Endodermal cell (in vitro differentiated cells): ENCODE data around the gene HLA-B. TPM values are rescaled to one million over a fixed set of nuclear protein-coding genes. Genes with fewer than 3 reads are reported as not detected.

ENCODE experiments used
- DNase-seq: peaks from one replicate; pipeline ENCODE4 v3.0.0-alpha.2; 2017
- H3K27ac ChIP-seq: 2 replicates; pipeline ENCODE4 v1.5.1; 2013; ENCODE audit warnings: mild to moderate bottlenecking, low read depth, low read length, moderate library complexity
- H3K27me3 ChIP-seq: 2 replicates; pipeline ENCODE4 v1.6.1; 2013; ENCODE audit warnings: mild to moderate bottlenecking, low read length, moderate library complexity; ENCODE audit not compliant: insufficient read depth, control insufficient read depth, poor library complexity, severe bottlenecking
- H3K36me3 ChIP-seq: 2 replicates; pipeline ENCODE4 v1.7.0; 2013; ENCODE audit warnings: mild to moderate bottlenecking, low read length, moderate library complexity; ENCODE audit not compliant: control insufficient read depth, insufficient read depth
- H3K4me1 ChIP-seq: one replicate; pipeline ENCODE4 v1.7.0; 2013; ENCODE audit warnings: low read length; ENCODE audit not compliant: control insufficient read depth, insufficient read depth
- H3K4me3 ChIP-seq: 2 replicates; pipeline ENCODE4 v1.5.1; 2013; ENCODE audit warnings: mild to moderate bottlenecking, low read length, moderate library complexity
- H3K9ac ChIP-seq: 2 replicates; pipeline ENCODE4 v1.6.1; 2013; ENCODE audit warnings: mild to moderate bottlenecking, low read length, moderate library complexity; ENCODE audit not compliant: poor library complexity, severe bottlenecking; ENCODE audit errors: extremely low read depth
- H3K9me3 ChIP-seq: 2 replicates; pipeline ENCODE4 v1.6.1; 2013; ENCODE audit warnings: mild to moderate bottlenecking, low read length, moderate library complexity; ENCODE audit not compliant: control insufficient read depth
- H3K27ac Mint-ChIP-seq: 2 replicates; pipeline ENCODE4 v1.8.0; 2020; ENCODE audit warnings: mixed read lengths
- H3K27me3 Mint-ChIP-seq: 2 replicates; pipeline ENCODE4 v1.8.0; 2021; ENCODE audit warnings: mild to moderate bottlenecking, mixed read lengths; ENCODE audit not compliant: insufficient read depth
- H3K36me3 Mint-ChIP-seq: 2 replicates; pipeline ENCODE4 v1.8.0; 2020; ENCODE audit warnings: low read depth, mixed read lengths
- H3K4me1 Mint-ChIP-seq: 2 replicates; pipeline ENCODE4 v1.8.0; 2020; ENCODE audit warnings: mixed read lengths
- H3K4me3 Mint-ChIP-seq: 2 replicates; pipeline ENCODE4 v1.8.0; 2020; ENCODE audit warnings: mild to moderate bottlenecking, moderate library complexity, mixed read lengths
- H3K9me3 Mint-ChIP-seq: 2 replicates; pipeline ENCODE4 v1.8.0; 2020; ENCODE audit warnings: mild to moderate bottlenecking, mixed read lengths
- WGBS, 2 experiments: methylation state at CpG; one replicate each; pipeline versions ENCODE4 v1.1.5 to v1.1.7; 2013; ENCODE audit warnings: missing lambda C conversion rate in 2 of 2, mixed read lengths in 1 of 2; ENCODE audit not compliant: insufficient coverage in 1 of 2, insufficient read length in 1 of 2; 5-methylcytosine and 5-hydroxymethylcytosine counted together
- total RNA-seq, 2 donors: library from RNA; stranded (reverse); fragmentation: NEBNext Ultra II Directional in 1 of 2; extraction: Animal tissue kit (Norgen Biotek cat#: 25700) in 1 of 2; gene quantifications; 2 replicates in 1 of 2; 3 replicates in 1 of 2; pipeline ENCODE4 v1.2.1, GENCODE V29; 2021
- TF ChIP-seq, protein P1 (sequence below): fragments of 200-600 bp; sonication (generic); conservative IDR thresholded peaks from 2 replicates; pipeline ENCODE4 v1.5.0; 2021; ENCODE audit warnings: antibody characterized with exemption, mild to moderate bottlenecking

The HLA-B gene
- total RNA-seq, 2 donors from 2014 or later: 194 to 1,067 TPM

DNA sequence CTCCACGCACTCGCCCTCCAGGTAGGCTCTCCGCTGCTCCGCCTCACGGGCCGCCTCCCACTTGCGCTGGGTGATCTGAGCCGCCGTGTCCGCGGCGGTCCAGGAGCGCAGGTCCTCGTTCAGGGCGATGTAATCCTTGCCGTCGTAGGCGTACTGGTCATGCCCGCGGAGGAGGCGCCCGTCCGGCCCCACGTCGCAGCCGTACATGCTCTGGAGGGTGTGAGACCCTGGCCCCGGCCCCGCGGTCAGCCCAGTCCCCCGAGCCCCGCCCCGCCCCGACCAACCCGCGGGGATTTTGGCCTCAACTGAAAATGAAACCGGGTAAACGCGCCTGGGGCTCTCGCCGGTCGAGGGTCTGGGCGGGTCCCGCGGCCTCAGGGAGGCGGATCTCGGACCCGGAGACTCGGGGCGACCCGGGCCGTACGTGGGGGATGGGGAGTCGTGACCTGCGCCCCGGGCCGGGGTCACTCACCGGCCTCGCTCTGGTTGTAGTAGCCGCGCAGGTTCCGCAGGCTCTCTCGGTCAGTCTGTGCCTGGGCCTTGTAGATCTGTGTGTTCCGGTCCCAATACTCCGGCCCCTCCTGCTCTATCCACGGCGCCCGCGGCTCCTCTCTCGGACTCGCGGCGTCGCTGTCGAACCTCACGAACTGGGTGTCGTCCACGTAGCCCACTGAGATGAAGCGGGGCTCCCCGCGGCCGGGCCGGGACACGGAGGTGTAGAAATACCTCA lies 598 bp downstream of the HLA-B start:
- TF ChIP-seq, protein P1, sequence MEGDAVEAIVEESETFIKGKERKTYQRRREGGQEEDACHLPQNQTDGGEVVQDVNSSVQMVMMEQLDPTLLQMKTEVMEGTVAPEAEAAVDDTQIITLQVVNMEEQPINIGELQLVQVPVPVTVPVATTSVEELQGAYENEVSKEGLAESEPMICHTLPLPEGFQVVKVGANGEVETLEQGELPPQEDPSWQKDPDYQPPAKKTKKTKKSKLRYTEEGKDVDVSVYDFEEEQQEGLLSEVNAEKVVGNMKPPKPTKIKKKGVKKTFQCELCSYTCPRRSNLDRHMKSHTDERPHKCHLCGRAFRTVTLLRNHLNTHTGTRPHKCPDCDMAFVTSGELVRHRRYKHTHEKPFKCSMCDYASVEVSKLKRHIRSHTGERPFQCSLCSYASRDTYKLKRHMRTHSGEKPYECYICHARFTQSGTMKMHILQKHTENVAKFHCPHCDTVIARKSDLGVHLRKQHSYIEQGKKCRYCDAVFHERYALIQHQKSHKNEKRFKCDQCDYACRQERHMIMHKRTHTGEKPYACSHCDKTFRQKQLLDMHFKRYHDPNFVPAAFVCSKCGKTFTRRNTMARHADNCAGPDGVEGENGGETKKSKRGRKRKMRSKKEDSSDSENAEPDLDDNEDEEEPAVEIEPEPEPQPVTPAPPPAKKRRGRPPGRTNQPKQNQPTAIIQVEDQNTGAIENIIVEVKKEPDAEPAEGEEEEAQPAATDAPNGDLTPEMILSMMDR: no peak
- Mint-ChIP-seq H3K9me3 (peaks cover 4% of the 10 kb centered on the region), H3K4me1 (peaks cover 4% of the 10 kb centered on the region), H3K4me3 (peak overlapping the region; percentile 72), H3K27ac (no peak overlapping the region), H3K27me3 (peaks cover 95% of the 10 kb centered on the region), H3K36me3 (peaks cover 23% of the 10 kb centered on the region)
- Histone ChIP-seq H3K9ac (no peak overlapping the region), H3K36me3 (no peaks in the 10 kb centered on the region), H3K27ac (no peak overlapping the region), H3K4me3 (peak overlapping the region; percentile 78), H3K4me1 (no peaks in the 10 kb centered on the region), H3K27me3 (peaks cover 77% of the 10 kb centered on the region), H3K9me3 (no peaks in the 10 kb centered on the region)
- peak; percentile 68 for DNase-seq
- WGBS, 2 experiments: 6 to 11% methylated on average over 20 to 83 of the region's 83 CpGs

DNA sequence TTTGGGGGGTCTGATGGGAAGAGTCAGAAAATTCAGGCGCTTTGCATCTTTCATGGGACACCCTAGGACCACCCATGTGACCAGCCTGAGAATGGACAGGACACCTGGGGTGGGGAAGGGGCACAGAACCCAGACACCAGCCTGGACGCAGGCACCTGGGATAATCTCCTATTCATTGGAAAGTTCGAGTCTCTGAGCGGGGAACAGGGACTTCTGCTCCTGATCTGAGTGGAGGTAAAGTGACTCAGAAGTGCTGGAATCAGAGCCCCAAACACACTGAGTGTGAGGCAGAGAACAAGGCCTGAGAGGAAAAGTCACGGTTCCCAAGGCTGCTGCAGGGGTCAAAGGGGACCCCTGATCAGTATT lies 1.4 kb downstream of the HLA-B start:
- H3K36me3 ChIP-seq: no peaks in the 10 kb centered on the region
- Mint-ChIP-seq H3K4me3 (peak overlapping the region; percentile 72), H3K4me1 (peaks cover 11% of the 10 kb centered on the region), H3K27ac (no peak overlapping the region), H3K27me3 (peaks cover 93% of the 10 kb centered on the region), H3K36me3 (peaks cover 23% of the 10 kb centered on the region), H3K9me3 (no peaks in the 10 kb centered on the region)
- WGBS, 2 experiments: 78 to 87% methylated on average over 4 to 5 of the region's 5 CpGs
- no peak for DNase-seq
- H3K4me1 ChIP-seq: no peaks in the 10 kb centered on the region
- H3K9me3 ChIP-seq: no peaks in the 10 kb centered on the region
- TF ChIP-seq, protein P1: no peak
- no peak overlapping the region for H3K27ac ChIP-seq
- H3K4me3 ChIP-seq: no peak overlapping the region
- H3K9ac ChIP-seq: no peak overlapping the region
- H3K27me3 ChIP-seq: peaks cover 77% of the 10 kb centered on the region

- Mint-ChIP-seq H3K27ac (no peak overlapping the region), H3K27me3 (peaks cover 87% of the 10 kb centered on the region), H3K9me3 (no peaks in the 10 kb centered on the region), H3K36me3 (peaks cover 23% of the 10 kb centered on the region), H3K4me1 (peaks cover 17% of the 10 kb centered on the region), H3K4me3 (peak overlapping the region; percentile 72)
- no peak overlapping the region for H3K4me3 ChIP-seq
- no peaks in the 10 kb centered on the region for H3K36me3 ChIP-seq
- peaks cover 72% of the 10 kb centered on the region for H3K27me3 ChIP-seq
- TF ChIP-seq, protein P1: no peak
- no peak for DNase-seq
- H3K27ac ChIP-seq: no peak overlapping the region
- H3K9me3 ChIP-seq: no peaks in the 10 kb centered on the region
- H3K9ac ChIP-seq: no peak overlapping the region
- 89 to 90% methylated on average over 3 to 11 of the region's 11 CpGs for WGBS, 2 experiments
- no peaks in the 10 kb centered on the region for H3K4me1 ChIP-seq
Observed at GRCh38 chr6:31354864-31355582, 2.0 kb downstream of the HLA-B start.
